B cell (primary cell): ENCODE measurements around the gene LRRC4. TPM values are rescaled to one million over a fixed set of nuclear protein-coding genes. Genes with fewer than 3 reads are reported as not detected.

Source experiments
- ATAC-seq: fragments of 200-7000 bp; cut with Tn5 transposase; one replicate; pipeline ENCODE4 v1.10.0; 2021; ENCODE audit warnings: low read depth, mild to moderate bottlenecking, moderate number of reproducible peaks, moderate library complexity
- CTCF ChIA-PET: fragments of 350-600 bp; sonication (Branson Sonifier 250); formaldehyde crosslinking; loops from one replicate; lab custom pipeline; 2021; ENCODE audit warnings: antibody characterized with exemption, inconsistent platforms; lab: Charles Lee
- POLR2A ChIA-PET: fragments of 350-600 bp; sonication (Branson Sonifier 250); formaldehyde crosslinking; loops from one replicate; lab custom pipeline; 2021; ENCODE audit warnings: antibody characterized with exemption; lab: Charles Lee
- DNase-seq: peaks from one replicate; pipeline ENCODE4 v3.0.0; 2013
- H2AFZ ChIP-seq: 2 replicates; pipeline ENCODE4 v1.6.1; 2012; ENCODE audit warnings: mild to moderate bottlenecking, low read depth, low read length; ENCODE audit not compliant: insufficient read depth, poor library complexity, severe bottlenecking
- H3K27ac ChIP-seq, 2 donors: 1 replicate in 1 of 2; 2 replicates in 1 of 2; pipeline ENCODE4 v1.5.1; 2012 to 2013; ENCODE audit warnings: low read length in 2 of 2, mild to moderate bottlenecking in 2 of 2, moderate library complexity in 1 of 2
- H3K27me3 ChIP-seq, 4 experiments: fragments of 200-600 bp in 1 of 4; sonication (generic) in 1 of 4; replicated peaks in 1 of 4; 1 replicate in 2 of 4; 2 replicates in 2 of 4; pipeline versions ENCODE4 v1.6.1 to v1.7.0; 2013 to 2016; ENCODE audit warnings: low read length in 3 of 4, mild to moderate bottlenecking in 2 of 4, mixed read lengths in 1 of 4, moderate library complexity in 1 of 4; ENCODE audit not compliant: insufficient read depth in 4 of 4, control insufficient read depth in 3 of 4; ENCODE audit errors: control extremely low read depth in 1 of 4
- H3K36me3 ChIP-seq, 2 experiments: replicated peaks in 1 of 2; 1 replicate in 1 of 2; 2 replicates in 1 of 2; pipeline versions ENCODE4 v1.6.1 to v1.7.1; 2013; ENCODE audit warnings: low read length in 1 of 2; ENCODE audit not compliant: insufficient read depth in 2 of 2, control insufficient read depth in 1 of 2; ENCODE audit errors: control extremely low read depth in 1 of 2, extremely low read depth in 1 of 2
- H3K4me1 ChIP-seq, 2 donors: fragments of 200-600 bp in 1 of 2; sonication (generic) in 1 of 2; 1 replicate in 1 of 2; 2 replicates in 1 of 2; pipeline versions ENCODE4 v1.5.1 to v1.6.1; 2013 to 2017; ENCODE audit warnings: low read length in 2 of 2; ENCODE audit not compliant: control insufficient read depth in 2 of 2, insufficient read depth in 2 of 2
- H3K4me2 ChIP-seq: replicated peaks from 2 replicates; pipeline ENCODE3; 2012; ENCODE audit warnings: mild to moderate bottlenecking, low read depth, low read length; ENCODE audit not compliant: poor library complexity, severe bottlenecking
- H3K4me3 ChIP-seq, 5 experiments: fragments of 200-600 bp in 1 of 5; sonication (generic) in 1 of 5; 1 replicate in 3 of 5; 2 replicates in 2 of 5; pipeline versions ENCODE4 v1.5.1 to v1.7.0; 2011 to 2016; ENCODE audit warnings: low read length in 4 of 5, mild to moderate bottlenecking in 4 of 5, low read depth in 2 of 5, control low read depth in 1 of 5, moderate library complexity in 1 of 5; ENCODE audit not compliant: insufficient read depth in 1 of 5; ENCODE audit errors: control extremely low read depth in 1 of 5, extremely low read depth in 1 of 5
- H3K79me2 ChIP-seq: fragments of 200-600 bp; sonication (generic); one replicate; pipeline ENCODE4 v1.6.0; 2016; ENCODE audit warnings: low read length; ENCODE audit not compliant: control insufficient read depth, insufficient read depth
- H3K9ac ChIP-seq: fragments of 200-600 bp; sonication (generic); 2 replicates; pipeline ENCODE4 v1.6.1; 2017; ENCODE audit warnings: mild to moderate bottlenecking, low read length, moderate library complexity
- H3K9me3 ChIP-seq, 3 donors: one replicate each; pipeline versions ENCODE4 v1.6.1 to v1.7.1; 2013; ENCODE audit warnings: low read length in 2 of 3; ENCODE audit not compliant: control insufficient read depth in 2 of 3, insufficient read depth in 1 of 3; ENCODE audit errors: control extremely low read depth in 1 of 3
- H4K20me1 ChIP-seq: 2 replicates; pipeline ENCODE4 v1.6.0; 2012; ENCODE audit warnings: mild to moderate bottlenecking, low read length; ENCODE audit not compliant: insufficient read depth, control insufficient read depth, poor library complexity, severe bottlenecking
- H3K27ac Mint-ChIP-seq: one replicate; pipeline ENCODE4 v1.8.0; 2021; ENCODE audit warnings: mixed read lengths
- H3K27me3 Mint-ChIP-seq: one replicate; pipeline ENCODE4 v1.8.0; 2021; ENCODE audit warnings: mixed read lengths
- H3K4me1 Mint-ChIP-seq: one replicate; pipeline ENCODE4 v1.8.0; 2021; ENCODE audit warnings: mixed read lengths
- H3K4me3 Mint-ChIP-seq: one replicate; pipeline ENCODE4 v1.8.0; 2021; ENCODE audit warnings: mixed read lengths
- H3K9me3 Mint-ChIP-seq: one replicate; pipeline ENCODE4 v1.8.0; 2022; ENCODE audit warnings: mixed read lengths; ENCODE audit not compliant: insufficient read depth
- CTCF ChIP-seq: fragments of 200-600 bp; IDR thresholded peaks from one replicate; pipeline ENCODE4 v1.8.0; 2022; ENCODE audit warnings: antibody characterized with exemption, mild to moderate bottlenecking
- EZH2 ChIP-seq: IDR thresholded peaks from 2 replicates; pipeline ENCODE4 v1.6.1; 2012; ENCODE audit warnings: borderline replicate concordance, low read depth, mild to moderate bottlenecking, moderate library complexity, low read length; ENCODE audit not compliant: insufficient read depth, poor library complexity, severe bottlenecking
- WGBS: methylation state at CpG from one replicate; pipeline ENCODE4 v1.1.5; 2013; ENCODE audit warnings: missing lambda C conversion rate; ENCODE audit not compliant: insufficient coverage; 5-methylcytosine and 5-hydroxymethylcytosine counted together
- intact Hi-C: fragments of 100-400 bp; cut with micrococcal nuclease; formaldehyde crosslinking; loops from one replicate; pipeline ENCODE4 v1.10.0; 2022
- polyA plus RNA-seq: library from polyadenylated mRNA; depleted of rRNA; stranded (reverse); fragments of >200 nt; gene quantifications from 2 replicates; pipeline ENCODE4 v1.2.3, GENCODE V29; 2012
- total RNA-seq, 2 donors: library from RNA; stranded (reverse); fragments of 120-200 nt in 1 of 2; gene quantifications; 1 replicate in 1 of 2; 2 replicates in 1 of 2; pipeline versions ENCODE4 v1.2.3 to v1.2.4, GENCODE V29; 2013 to 2022

LRRC4 gene
- total and polyA plus RNA-seq, 2 donors (not counting 1 experiment from before 2014, with no cell fraction given) = 0.98 to 1.2 TPM

- Histone ChIP-seq H4K20me1 (peaks cover 5% of the 10 kb centered on the region), H3K27ac (no peak overlapping the region), H3K4me1 (peaks cover 6 to 12% of the 10 kb centered on the region in 2 donors), H3K79me2 (peaks cover 4% of the 10 kb centered on the region), H3K9me3 (no peaks in the 10 kb centered on the region), H2AFZ (no peak overlapping the region), H3K4me2 (no peak overlapping the region), H3K9ac (no peak overlapping the region), H3K36me3 (peaks cover 0 to 8% of the 10 kb centered on the region in 2 experiments), H3K4me3 (no peak overlapping the region), H3K27me3 (no peaks in the 10 kb centered on the region)
- intact Hi-C loops = no loop called here
- TF ChIP-seq CTCF (no peak), EZH2 (no peak)
- CTCF ChIA-PET = no interaction called here
- no peak for ATAC-seq
- Mint-ChIP-seq H3K4me1 (peaks cover 26% of the 10 kb centered on the region), H3K27me3 (no peaks in the 10 kb centered on the region), H3K4me3 (no peak overlapping the region), H3K27ac (no peak overlapping the region), H3K9me3 (no peaks in the 10 kb centered on the region)
- no peak for DNase-seq
- 100% methylated on average over 2 of the region's 8 CpGs for WGBS
- POLR2A ChIA-PET = no interaction called here
Measured at GRCh38 chr7:128056901-128057300, 25.7 kb upstream of the LRRC4 start.

- H3K4me2 ChIP-seq = no peak overlapping the region
- no peaks in the 10 kb centered on the region for H3K9me3 ChIP-seq
- intact Hi-C loops = no loop called here
- Mint-ChIP-seq H3K9me3 (no peaks in the 10 kb centered on the region), H3K4me3 (no peak overlapping the region), H3K4me1 (peaks cover 28% of the 10 kb centered on the region), H3K27me3 (no peaks in the 10 kb centered on the region), H3K27ac (no peak overlapping the region)
- no peak overlapping the region for H3K4me3 ChIP-seq
- no peaks in the 10 kb centered on the region for H3K27me3 ChIP-seq
- no peak for TF ChIP-seq CTCF
- TF ChIP-seq EZH2 = no peak
- H3K4me1 ChIP-seq = peaks cover 6 to 12% of the 10 kb centered on the region in 2 donors
- peaks cover 5% of the 10 kb centered on the region for H4K20me1 ChIP-seq
- DNase-seq (no peak), ATAC-seq (no peak)
- H3K27ac ChIP-seq = no peak overlapping the region
- ChIA-PET CTCF (interaction anchor here (0.9 kb wide), 1 partner anchor 10 kb away, joined by 3 read pairs; no protein-coding TSS in a partner anchor), POLR2A (no interaction called here)
- WGBS = 98% methylated on average over 5 of the region's 5 CpGs
- no peak overlapping the region for H2AFZ ChIP-seq
- H3K9ac ChIP-seq = no peak overlapping the region
- H3K36me3 ChIP-seq = peaks cover 0 to under 1% of the 10 kb centered on the region in 2 experiments
- peaks cover 7% of the 10 kb centered on the region for H3K79me2 ChIP-seq
Measured at GRCh38 chr7:128055637-128056036, 24.4 kb upstream of the LRRC4 start.
